ENCODE results near the gene MEPCE.
"Not testable (repeated sequence)": the region's sequence is repeated elsewhere in the genome, so short reads cannot be mapped to it uniquely, and the experiment has no call there.

Gene MEPCE, protein sequence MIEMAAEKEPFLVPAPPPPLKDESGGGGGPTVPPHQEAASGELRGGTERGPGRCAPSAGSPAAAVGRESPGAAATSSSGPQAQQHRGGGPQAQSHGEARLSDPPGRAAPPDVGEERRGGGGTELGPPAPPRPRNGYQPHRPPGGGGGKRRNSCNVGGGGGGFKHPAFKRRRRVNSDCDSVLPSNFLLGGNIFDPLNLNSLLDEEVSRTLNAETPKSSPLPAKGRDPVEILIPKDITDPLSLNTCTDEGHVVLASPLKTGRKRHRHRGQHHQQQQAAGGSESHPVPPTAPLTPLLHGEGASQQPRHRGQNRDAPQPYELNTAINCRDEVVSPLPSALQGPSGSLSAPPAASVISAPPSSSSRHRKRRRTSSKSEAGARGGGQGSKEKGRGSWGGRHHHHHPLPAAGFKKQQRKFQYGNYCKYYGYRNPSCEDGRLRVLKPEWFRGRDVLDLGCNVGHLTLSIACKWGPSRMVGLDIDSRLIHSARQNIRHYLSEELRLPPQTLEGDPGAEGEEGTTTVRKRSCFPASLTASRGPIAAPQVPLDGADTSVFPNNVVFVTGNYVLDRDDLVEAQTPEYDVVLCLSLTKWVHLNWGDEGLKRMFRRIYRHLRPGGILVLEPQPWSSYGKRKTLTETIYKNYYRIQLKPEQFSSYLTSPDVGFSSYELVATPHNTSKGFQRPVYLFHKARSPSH

GRCh38 chr7:100429637-100430492, at the start of gene MEPCE:
MEPCE (plus strand) TSS chr7:100429831; CDS start chr7:100430019, 188 bp downstream.
- H3K4me1 ChIP-seq (ENCODE audit: insufficient read depth, low read length) = peaks cover 35% of the 10 kb centered on the region
- no peaks in the 10 kb centered on the region for H3K9me3 ChIP-seq (ENCODE audit: low read length)
- peak within 1 kb of the TSS; percentile 86 for H3K27ac ChIP-seq (ENCODE audit: low read depth, low read length)
- H3K27me3 ChIP-seq (ENCODE audit: control insufficient read depth in 1 of 2, insufficient read depth in 2 of 2, low read length in 2 of 2) = no peaks in the 10 kb centered on the region
- H3K4me3 ChIP-seq (ENCODE audit: low read depth in 1 of 2, low read length in 2 of 2) = peak within 1 kb of the TSS; percentile 79 to 89
- peak within 1 kb of the TSS; percentile 86 for H3K9ac ChIP-seq (ENCODE audit: low read length)
- peaks cover 34% of the 10 kb centered on the region for H3K36me3 ChIP-seq (ENCODE audit: insufficient read depth, low read length)

DNA sequence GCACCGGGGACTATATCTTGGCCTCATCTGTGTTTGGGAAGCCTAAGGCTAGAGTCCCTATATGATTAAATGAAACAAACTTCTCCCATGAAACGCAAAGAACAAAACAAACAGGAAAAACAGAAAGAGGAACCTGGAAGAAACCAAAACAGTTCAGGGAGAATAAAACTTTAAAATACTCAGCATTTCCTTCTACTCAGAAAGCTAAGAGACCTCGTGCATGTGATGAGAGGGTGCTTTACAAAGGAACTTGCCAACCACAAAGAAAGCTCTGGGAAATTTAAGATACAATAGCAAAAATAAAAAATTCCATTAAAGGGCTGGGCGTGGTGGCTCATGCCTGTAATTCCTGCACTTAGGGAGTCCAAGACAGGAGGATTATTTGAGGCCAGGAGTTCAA, 49.4 kb upstream of the MEPCE start:
- Histone ChIP-seq H3K36me3 (ENCODE audit: insufficient read depth, low read length) (no peaks in the 10 kb centered on the region), H3K4me3 (ENCODE audit: low read depth in 1 of 2, low read length in 2 of 2) (no peak overlapping the region), H3K9me3 (ENCODE audit: low read length) (no peaks in the 10 kb centered on the region), H3K9ac (ENCODE audit: low read length) (no peak overlapping the region), H3K27ac (ENCODE audit: low read depth, low read length) (no peak overlapping the region), H3K4me1 (ENCODE audit: insufficient read depth, low read length) (no peaks in the 10 kb centered on the region), H3K27me3 (ENCODE audit: control insufficient read depth in 1 of 2, insufficient read depth in 2 of 2, low read length in 2 of 2) (no peaks in the 10 kb centered on the region)

- not testable (repeated sequence) for H3K27me3 ChIP-seq (ENCODE audit: control insufficient read depth in 1 of 2, insufficient read depth in 2 of 2, low read length in 2 of 2); H3K4me3 ChIP-seq (ENCODE audit: low read depth in 1 of 2, low read length in 2 of 2); H3K27ac ChIP-seq (ENCODE audit: low read depth, low read length); H3K9me3 ChIP-seq (ENCODE audit: low read length); H3K9ac ChIP-seq (ENCODE audit: low read length); H3K4me1 ChIP-seq (ENCODE audit: insufficient read depth, low read length); H3K36me3 ChIP-seq (ENCODE audit: insufficient read depth, low read length)
Measured at GRCh38 chr7:100381531-100382233, 47.9 kb upstream of the MEPCE start.

- not testable (repeated sequence) for H3K4me1 ChIP-seq (ENCODE audit: insufficient read depth, low read length); H3K27me3 ChIP-seq (ENCODE audit: control insufficient read depth in 1 of 2, insufficient read depth in 2 of 2, low read length in 2 of 2); H3K4me3 ChIP-seq (ENCODE audit: low read depth in 1 of 2, low read length in 2 of 2); H3K9me3 ChIP-seq (ENCODE audit: low read length); H3K9ac ChIP-seq (ENCODE audit: low read length); H3K36me3 ChIP-seq (ENCODE audit: insufficient read depth, low read length); H3K27ac ChIP-seq (ENCODE audit: low read depth, low read length)
Measured at GRCh38 chr7:100382234-100382853, 47.3 kb upstream of the MEPCE start.

DNA sequence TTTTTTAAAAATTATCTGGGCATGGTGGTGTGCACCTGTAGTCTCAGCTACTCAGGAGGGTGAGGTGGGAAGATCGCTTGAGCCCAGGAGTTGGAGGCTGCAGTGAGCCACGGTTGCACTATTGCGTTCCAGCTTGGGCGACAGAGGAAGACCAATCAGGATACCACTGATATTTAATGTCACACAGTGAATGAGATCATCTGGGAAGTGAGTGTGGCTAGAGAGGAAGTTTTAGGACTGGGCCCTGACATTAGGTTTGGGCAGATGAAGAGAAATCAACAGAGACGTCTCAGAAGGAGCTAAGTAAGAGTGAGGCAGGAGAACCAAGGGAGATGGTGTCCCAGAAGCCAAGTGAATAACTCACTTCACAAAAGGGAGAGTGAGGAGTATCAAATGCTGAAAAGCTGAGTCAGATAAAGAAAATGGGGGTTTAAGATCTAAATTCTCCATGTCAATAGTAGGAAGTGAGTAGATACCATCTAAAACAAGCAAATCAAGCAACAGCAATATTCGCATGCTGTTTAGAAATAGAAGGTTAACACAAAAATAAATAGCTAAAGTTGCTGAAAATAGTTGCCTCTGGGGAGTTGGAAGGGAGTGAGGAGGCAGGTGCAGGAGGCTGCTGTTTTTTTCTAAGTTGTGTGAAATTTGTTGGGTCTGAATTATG, 44.9 kb upstream of the MEPCE start:
- no peaks in the 10 kb centered on the region for H3K4me1 ChIP-seq (ENCODE audit: insufficient read depth, low read length)
- H3K27me3 ChIP-seq (ENCODE audit: control insufficient read depth in 1 of 2, insufficient read depth in 2 of 2, low read length in 2 of 2) = no peaks in the 10 kb centered on the region
- no peak overlapping the region for H3K4me3 ChIP-seq (ENCODE audit: low read depth in 1 of 2, low read length in 2 of 2)
- no peaks in the 10 kb centered on the region for H3K9me3 ChIP-seq (ENCODE audit: low read length)
- H3K9ac ChIP-seq (ENCODE audit: low read length) = no peak overlapping the region
- H3K27ac ChIP-seq (ENCODE audit: low read depth, low read length) = no peak overlapping the region
- H3K36me3 ChIP-seq (ENCODE audit: insufficient read depth, low read length) = no peaks in the 10 kb centered on the region

- Histone ChIP-seq H3K4me1 (ENCODE audit: insufficient read depth, low read length) (no peaks in the 10 kb centered on the region), H3K27ac (ENCODE audit: low read depth, low read length) (no peak overlapping the region), H3K4me3 (ENCODE audit: low read depth in 1 of 2, low read length in 2 of 2) (no peak overlapping the region), H3K27me3 (ENCODE audit: control insufficient read depth in 1 of 2, insufficient read depth in 2 of 2, low read length in 2 of 2) (no peaks in the 10 kb centered on the region), H3K9me3 (ENCODE audit: low read length) (no peaks in the 10 kb centered on the region), H3K36me3 (ENCODE audit: insufficient read depth, low read length) (no peaks in the 10 kb centered on the region), H3K9ac (ENCODE audit: low read length) (no peak overlapping the region)
Measured at GRCh38 chr7:100386940-100387339, 42.7 kb upstream of the MEPCE start.

DNA sequence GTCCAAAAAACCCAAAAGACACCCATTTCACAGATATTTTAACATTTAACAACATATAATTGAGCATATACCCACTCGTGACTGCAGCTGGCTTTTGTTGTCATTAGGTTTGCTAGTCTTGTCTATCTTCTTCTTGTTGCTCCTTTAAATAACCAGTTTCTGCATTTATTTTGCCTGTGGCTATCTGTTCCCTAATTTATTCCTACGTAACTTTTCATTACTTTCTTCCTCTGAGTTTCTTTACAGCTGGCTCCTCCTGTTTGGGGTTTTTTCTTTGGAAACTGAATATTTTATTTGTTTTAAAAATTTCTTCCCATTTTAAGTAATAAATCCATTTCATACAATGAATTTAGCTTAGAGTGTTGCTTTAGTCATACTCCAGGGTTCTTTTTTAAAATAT, 41.9 kb upstream of the MEPCE start:
- Histone ChIP-seq H3K36me3 (ENCODE audit: insufficient read depth, low read length) (no peaks in the 10 kb centered on the region), H3K9me3 (ENCODE audit: low read length) (no peaks in the 10 kb centered on the region), H3K4me3 (ENCODE audit: low read depth in 1 of 2, low read length in 2 of 2) (no peak overlapping the region), H3K4me1 (ENCODE audit: insufficient read depth, low read length) (no peaks in the 10 kb centered on the region), H3K27me3 (ENCODE audit: control insufficient read depth in 1 of 2, insufficient read depth in 2 of 2, low read length in 2 of 2) (no peaks in the 10 kb centered on the region), H3K9ac (ENCODE audit: low read length) (no peak overlapping the region), H3K27ac (ENCODE audit: low read depth, low read length) (no peak overlapping the region)

- no peaks in the 10 kb centered on the region for H3K27me3 ChIP-seq (ENCODE audit: control insufficient read depth in 1 of 2, insufficient read depth in 2 of 2, low read length in 2 of 2)
- no peaks in the 10 kb centered on the region for H3K9me3 ChIP-seq (ENCODE audit: low read length)
- no peaks in the 10 kb centered on the region for H3K36me3 ChIP-seq (ENCODE audit: insufficient read depth, low read length)
- H3K4me1 ChIP-seq (ENCODE audit: insufficient read depth, low read length) = no peaks in the 10 kb centered on the region
- no peak overlapping the region for H3K27ac ChIP-seq (ENCODE audit: low read depth, low read length)
- H3K9ac ChIP-seq (ENCODE audit: low read length) = no peak overlapping the region
- H3K4me3 ChIP-seq (ENCODE audit: low read depth in 1 of 2, low read length in 2 of 2) = no peak overlapping the region
Measured at GRCh38 chr7:100389437-100390088, 40.1 kb upstream of the MEPCE start.

GRCh38 chr7:100390286-100391009, 39.2 kb upstream of the MEPCE start:
- H3K9ac ChIP-seq (ENCODE audit: low read length) = no peak overlapping the region
- H3K9me3 ChIP-seq (ENCODE audit: low read length) = no peaks in the 10 kb centered on the region
- no peaks in the 10 kb centered on the region for H3K4me1 ChIP-seq (ENCODE audit: insufficient read depth, low read length)

More at GRCh38 chr7:100390286-100391009, 39.2 kb upstream of the MEPCE start:
- H3K36me3 ChIP-seq (ENCODE audit: insufficient read depth, low read length) = no peaks in the 10 kb centered on the region
- H3K4me3 ChIP-seq (ENCODE audit: low read depth in 1 of 2, low read length in 2 of 2) = no peak overlapping the region
- H3K27me3 ChIP-seq (ENCODE audit: control insufficient read depth in 1 of 2, insufficient read depth in 2 of 2, low read length in 2 of 2) = no peaks in the 10 kb centered on the region
- H3K27ac ChIP-seq (ENCODE audit: low read depth, low read length) = no peak overlapping the region
